ENCODE measurements around the gene ADGRD1.

DNA sequence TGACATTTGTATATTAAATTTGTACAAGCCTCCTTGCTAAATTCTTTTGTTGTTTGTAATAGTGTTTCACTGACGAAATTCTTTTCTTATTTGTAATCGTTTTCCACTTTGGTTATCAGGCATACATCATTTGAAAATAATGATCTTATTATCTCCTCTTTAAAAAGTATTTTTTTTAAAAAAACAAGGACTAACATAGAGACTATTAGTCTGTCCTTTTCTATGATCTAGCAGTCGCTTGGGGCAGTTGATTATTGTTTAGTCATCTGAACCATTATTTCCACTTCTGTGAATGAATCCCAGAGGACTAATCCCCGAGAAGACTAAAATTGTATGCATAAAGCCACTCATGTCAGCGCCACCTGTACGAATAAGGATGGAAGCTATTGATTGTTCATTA, 11.5 kb downstream of the ADGRD1 start:
- no peak for TF ChIP-seq POLR2A (IDR thresholded peaks at IDR 0.05)
- no peak for TF ChIP-seq POLR2AphosphoS5 (IDR thresholded peaks at IDR 0.05)
